ENCODE measurements around the gene TBKBP1. TPM values are rescaled to one million over a fixed set of nuclear protein-coding genes. Genes with fewer than 3 reads are reported as not detected.

TBKBP1 gene
- 34.0 TPM for polyA plus RNA-seq (ENCODE audit: insufficient read length)

DNA sequence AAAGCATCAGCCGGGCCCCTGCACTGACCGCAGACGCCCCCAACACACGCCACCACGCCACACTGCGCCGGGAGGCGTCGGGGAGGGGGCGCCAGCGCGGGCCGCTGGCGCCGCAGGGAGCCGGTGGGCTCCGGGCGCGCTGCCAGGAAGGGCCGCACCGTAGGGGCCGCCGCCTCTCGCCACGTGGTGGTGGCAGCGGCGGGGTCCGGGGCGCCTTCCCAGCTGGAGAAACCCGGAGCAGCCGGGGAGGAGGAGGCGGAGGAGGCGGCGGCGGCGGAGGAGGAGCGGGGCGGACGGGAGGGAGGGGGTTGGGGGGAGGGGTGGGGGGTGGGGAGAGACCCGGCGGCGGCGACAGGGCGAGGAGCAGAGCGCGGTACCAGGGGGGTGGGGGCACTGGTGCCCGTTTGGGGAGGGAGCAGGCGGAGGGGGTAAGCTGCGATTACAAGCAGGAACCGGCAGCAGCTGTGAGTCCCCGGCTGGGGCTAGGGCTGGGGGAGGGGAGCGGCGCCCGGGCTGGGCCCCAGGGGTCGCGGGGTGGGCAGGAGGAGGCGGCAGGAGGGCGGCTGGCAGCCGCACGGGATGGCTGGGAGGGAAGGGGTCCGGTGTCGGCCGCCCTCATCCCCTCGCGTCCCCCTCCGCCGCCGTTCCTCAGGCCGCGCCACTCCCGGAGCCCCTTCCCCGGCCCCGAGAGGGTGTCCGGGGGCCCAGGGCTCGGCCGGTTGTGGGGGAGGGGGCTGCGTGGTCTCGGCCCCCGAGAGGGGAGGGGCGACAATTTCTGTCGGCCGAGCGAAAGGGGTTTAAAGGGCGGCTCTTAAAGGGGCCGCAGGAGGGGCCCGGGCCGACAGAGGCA is at the start of gene TBKBP1:
Gene TBKBP1, plus strand, starts transcription at position 431 of the 850 bp plus-strand sequence. CDS start 1,952 bp downstream, outside the sequence.
- DNase-seq (ENCODE audit: low read depth): peak; percentile 32

DNA sequence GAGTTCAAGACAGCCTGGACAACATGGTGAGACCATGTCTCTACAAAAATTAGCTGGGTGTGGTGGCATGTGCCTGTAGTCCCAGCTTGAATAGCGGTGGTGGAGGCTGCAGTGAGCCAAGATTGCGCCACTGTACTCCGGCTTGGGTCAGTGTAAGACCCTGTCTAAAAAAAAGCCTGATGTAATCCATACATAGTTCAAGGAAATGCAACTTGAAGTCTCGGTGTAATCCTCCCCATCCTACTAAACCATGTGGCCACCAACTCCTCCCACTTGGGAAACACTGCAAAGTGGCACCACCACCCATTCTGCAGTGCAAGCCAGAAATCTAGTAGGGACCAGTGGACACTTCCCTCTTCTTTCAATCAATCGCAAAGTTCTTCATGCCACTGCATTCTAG is 49.6 kb upstream of the TBKBP1 start:
- DNase-seq (ENCODE audit: low read depth): no peak

GRCh38 chr17:47649153-47649971 is 44.6 kb upstream of the TBKBP1 start, which contains the start of gene KPNB1:
Gene KPNB1, plus strand, starts transcription at chr17:47649919. Its CDS starts 326 bp downstream, at chr17:47650245.
- peak; percentile 97 for DNase-seq (ENCODE audit: low read depth)

DNA sequence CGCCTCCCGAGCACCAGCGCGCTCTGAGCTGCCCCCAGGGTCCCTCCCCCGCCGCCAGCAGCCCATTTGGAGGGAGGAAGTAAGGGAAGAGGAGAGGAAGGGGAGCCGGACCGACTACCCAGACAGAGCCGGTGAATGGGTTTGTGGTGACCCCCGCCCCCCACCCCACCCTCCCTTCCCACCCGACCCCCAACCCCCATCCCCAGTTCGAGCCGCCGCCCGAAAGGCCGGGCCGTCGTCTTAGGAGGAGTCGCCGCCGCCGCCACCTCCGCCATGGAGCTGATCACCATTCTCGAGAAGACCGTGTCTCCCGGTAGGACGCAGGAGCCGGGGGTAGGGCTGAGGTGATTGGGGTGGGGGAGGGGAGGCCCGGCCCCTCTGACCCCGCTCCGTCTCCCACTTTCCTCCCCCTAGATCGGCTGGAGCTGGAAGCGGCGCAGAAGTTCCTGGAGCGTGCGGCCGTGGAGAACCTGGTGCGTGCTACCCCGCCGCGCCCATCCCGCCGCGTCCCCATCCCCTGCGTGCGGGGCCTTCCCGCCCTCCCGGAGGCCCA is 43.9 kb upstream of the TBKBP1 start:
- no peak for DNase-seq (ENCODE audit: low read depth)

GRCh38 chr17:47650525-47651522 is 43.1 kb upstream of the TBKBP1 start:
- peak; percentile 76 for DNase-seq (ENCODE audit: low read depth)

DNA sequence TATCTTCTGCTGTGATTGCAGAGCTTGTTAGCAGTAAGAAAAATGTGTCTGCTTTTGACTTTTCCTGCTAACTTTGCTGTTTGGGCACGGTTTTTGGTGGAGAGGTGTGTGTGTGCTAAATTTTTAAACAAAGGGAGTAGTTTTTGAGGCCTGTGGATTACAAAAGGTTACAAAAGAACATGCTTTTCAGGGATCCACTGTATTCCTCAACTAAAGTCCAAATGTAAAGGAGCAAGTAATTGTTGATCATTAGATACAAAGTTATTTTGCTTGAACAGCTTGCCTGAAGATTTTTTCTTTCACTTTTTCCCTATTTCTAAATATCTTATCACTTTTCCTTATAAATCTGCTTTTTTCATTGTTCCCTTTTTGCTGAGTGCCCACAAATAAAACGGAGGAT is 42.3 kb upstream of the TBKBP1 start:
- DNase-seq (ENCODE audit: low read depth): no peak

- DNase-seq (ENCODE audit: low read depth): no peak
Observed at GRCh38 chr17:47652570-47652969, 41.4 kb upstream of the TBKBP1 start.

- no peak for DNase-seq (ENCODE audit: low read depth)
Observed at GRCh38 chr17:47653442-47653841, 40.5 kb upstream of the TBKBP1 start.

GRCh38 chr17:47654991-47655390 is 39.0 kb upstream of the TBKBP1 start:
- DNase-seq (ENCODE audit: low read depth): no peak

GRCh38 chr17:47660064-47660492 is 33.9 kb upstream of the TBKBP1 start:
- no peak for DNase-seq (ENCODE audit: low read depth)

GRCh38 chr17:47663912-47664623 is 29.9 kb upstream of the TBKBP1 start:
- DNase-seq (ENCODE audit: low read depth): no peak

DNA sequence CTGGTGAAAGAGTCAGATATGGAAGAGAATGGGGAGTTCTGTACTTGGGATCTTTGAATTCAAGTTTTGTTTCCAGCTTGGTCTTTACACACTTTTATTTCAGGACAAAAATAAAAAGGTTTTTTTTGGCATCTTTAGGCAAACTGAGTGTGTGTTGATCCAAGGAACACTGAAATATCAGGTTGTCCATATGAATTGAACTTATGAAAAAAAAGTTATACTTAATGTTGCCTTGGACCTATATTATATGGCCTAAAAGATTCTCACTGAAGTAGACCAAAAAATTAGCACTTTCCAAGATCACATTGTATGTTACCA is 29.4 kb upstream of the TBKBP1 start:
- no peak for DNase-seq (ENCODE audit: low read depth)

DNA sequence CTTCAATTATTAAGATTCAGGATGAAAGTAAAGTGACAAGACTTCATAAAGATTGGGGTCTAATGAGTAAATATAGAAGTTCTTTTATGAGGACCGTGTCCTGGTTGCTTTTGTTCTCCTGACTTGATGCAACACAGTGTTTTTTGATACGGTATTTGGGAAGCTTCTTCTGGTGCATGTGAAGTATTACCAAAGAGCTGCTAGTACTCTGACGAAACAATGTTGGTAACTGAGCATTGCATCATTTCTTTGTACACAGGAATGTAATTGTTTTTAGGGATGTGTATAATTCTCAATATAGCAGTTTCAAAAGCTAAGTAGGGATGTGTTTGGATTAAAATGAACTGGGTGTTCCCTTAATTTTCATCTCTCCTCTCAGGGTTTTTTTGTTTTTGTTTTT is 28.3 kb upstream of the TBKBP1 start:
- no peak for DNase-seq (ENCODE audit: low read depth)

GRCh38 chr17:47669081-47669480 is 24.9 kb upstream of the TBKBP1 start:
- no peak for DNase-seq (ENCODE audit: low read depth)

DNA sequence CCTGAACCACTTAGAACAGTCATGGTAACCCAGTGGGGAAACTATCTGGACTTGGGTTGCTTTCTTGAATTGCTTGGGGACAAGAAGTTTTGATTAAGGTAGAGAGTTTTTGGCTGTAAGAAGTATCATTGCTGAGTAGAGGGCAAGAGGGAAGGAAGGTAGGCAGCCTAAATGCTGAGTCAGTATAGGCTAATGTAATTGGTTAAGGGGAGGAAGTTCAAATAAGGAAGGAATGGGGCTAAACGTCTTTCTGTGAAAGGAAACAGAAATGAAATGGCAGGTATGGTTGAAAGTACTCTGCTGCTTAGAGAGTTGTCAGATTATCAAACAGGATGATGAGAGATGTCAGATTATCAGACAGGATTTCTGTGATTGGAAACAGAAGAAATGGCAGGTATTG is 23.9 kb upstream of the TBKBP1 start:
- DNase-seq (ENCODE audit: low read depth): no peak

GRCh38 chr17:47674499-47674898 is 19.5 kb upstream of the TBKBP1 start:
- no peak for DNase-seq (ENCODE audit: low read depth)

- DNase-seq (ENCODE audit: low read depth): no peak
Observed at GRCh38 chr17:47675380-47676198, 18.4 kb upstream of the TBKBP1 start.

- no peak for DNase-seq (ENCODE audit: low read depth)
Observed at GRCh38 chr17:47676199-47676472, 17.8 kb upstream of the TBKBP1 start.

DNA sequence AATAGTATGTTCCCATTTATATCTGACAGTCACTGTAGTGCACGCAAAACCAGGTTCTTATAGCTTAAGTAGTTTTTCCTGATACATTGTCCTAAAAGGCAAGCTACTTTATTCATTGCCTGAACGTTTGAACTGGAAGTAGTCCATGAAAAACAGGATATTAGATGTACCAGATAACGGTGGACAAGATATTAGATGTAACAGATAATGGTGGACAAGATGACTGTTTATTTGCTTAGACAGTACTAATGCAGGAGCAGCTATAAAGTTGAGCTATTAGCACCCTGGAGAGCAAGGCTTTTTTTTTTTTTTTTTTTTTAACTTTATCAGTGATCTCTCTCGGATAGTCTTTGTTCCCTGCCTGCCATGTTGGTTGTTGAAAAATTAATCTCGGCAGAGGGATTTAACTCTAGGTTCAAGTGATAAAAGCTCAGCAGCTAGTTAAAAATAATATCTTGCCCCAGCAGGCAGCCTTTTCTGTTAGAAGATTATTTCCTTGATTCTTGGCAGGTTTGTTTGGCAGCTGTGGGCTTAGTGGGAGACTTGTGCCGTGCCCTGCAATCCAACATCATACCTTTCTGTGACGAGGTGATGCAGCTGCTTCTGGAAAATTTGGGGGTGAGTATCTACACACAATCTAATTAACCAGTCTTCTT is 17.3 kb upstream of the TBKBP1 start:
- DNase-seq (ENCODE audit: low read depth): no peak

All from forelimb muscle (tissue), 1 donor.